Neutrophil (primary cell): Measurements from ENCODE around the gene ANXA10.

ENCODE experiments used
- H3K27ac ChIP-seq: fragments of 200-600 bp; sonication (generic); 2 replicates; pipeline ENCODE4 v1.5.1; 2016; ENCODE audit warnings: mild to moderate bottlenecking, moderate library complexity
- H3K27me3 ChIP-seq: fragments of 200-600 bp; sonication (generic); 2 replicates; pipeline ENCODE4 v1.6.0; 2016; ENCODE audit warnings: mild to moderate bottlenecking
- H3K36me3 ChIP-seq: fragments of 200-600 bp; sonication (generic); 2 replicates; pipeline ENCODE4 v1.5.1; 2017
- H3K4me1 ChIP-seq, 2 experiments: fragments of 200-600 bp in 1 of 2; sonication (generic) in 1 of 2; 1 replicate in 1 of 2; 2 replicates in 1 of 2; pipeline versions ENCODE4 v1.5.1 to v1.6.1; 2013 to 2016; ENCODE audit warnings: low read depth in 1 of 2, low read length in 1 of 2, mild to moderate bottlenecking in 1 of 2, moderate library complexity in 1 of 2; ENCODE audit not compliant: control insufficient read depth in 1 of 2, insufficient read depth in 1 of 2
- H3K4me3 ChIP-seq, 2 experiments: fragments of 200-600 bp in 1 of 2; sonication (generic) in 1 of 2; 1 replicate in 1 of 2; 2 replicates in 1 of 2; pipeline ENCODE4 v1.5.1; 2013 to 2016; ENCODE audit warnings: low read depth in 1 of 2, low read length in 1 of 2, mild to moderate bottlenecking in 1 of 2, moderate library complexity in 1 of 2
- H3K9me3 ChIP-seq: fragments of 200-600 bp; sonication (generic); 2 replicates; pipeline ENCODE4 v1.5.1; 2016
- TF ChIP-seq, protein P1 (sequence below): fragments of 200-600 bp; sonication (generic); IDR thresholded peaks from 2 replicates; pipeline ENCODE4 v1.5.1; 2016; ENCODE audit warnings: antibody characterized with exemption

ANXA10 gene

DNA sequence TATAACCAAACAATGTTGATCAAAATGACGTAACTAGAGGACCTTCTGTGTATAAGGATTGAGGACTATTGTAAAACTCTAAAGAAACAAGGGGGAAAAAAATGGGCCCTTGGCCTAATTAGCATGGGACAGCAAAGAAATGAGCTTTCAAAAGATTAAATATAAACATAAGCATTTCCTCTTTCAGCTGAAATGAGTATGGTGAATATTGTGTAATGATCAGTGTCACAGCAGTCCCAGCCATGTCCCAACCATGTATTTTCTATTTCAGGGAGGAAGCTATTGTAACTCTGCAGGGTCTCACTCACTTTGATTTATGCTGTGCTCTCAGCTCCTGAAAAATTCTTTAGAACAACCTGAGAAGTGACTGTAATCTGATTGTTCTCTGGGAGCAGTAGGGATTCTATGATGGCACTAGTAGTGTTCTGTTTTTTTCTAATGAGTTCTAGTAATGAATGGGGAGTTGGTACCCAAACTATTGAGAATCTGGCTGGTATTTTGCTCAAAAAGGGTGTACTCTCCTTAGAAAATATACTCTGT, 25.8 kb downstream of the ANXA10 start:
- H3K4me1 ChIP-seq = no peaks in the 10 kb centered on the region
- TF ChIP-seq, protein P1, sequence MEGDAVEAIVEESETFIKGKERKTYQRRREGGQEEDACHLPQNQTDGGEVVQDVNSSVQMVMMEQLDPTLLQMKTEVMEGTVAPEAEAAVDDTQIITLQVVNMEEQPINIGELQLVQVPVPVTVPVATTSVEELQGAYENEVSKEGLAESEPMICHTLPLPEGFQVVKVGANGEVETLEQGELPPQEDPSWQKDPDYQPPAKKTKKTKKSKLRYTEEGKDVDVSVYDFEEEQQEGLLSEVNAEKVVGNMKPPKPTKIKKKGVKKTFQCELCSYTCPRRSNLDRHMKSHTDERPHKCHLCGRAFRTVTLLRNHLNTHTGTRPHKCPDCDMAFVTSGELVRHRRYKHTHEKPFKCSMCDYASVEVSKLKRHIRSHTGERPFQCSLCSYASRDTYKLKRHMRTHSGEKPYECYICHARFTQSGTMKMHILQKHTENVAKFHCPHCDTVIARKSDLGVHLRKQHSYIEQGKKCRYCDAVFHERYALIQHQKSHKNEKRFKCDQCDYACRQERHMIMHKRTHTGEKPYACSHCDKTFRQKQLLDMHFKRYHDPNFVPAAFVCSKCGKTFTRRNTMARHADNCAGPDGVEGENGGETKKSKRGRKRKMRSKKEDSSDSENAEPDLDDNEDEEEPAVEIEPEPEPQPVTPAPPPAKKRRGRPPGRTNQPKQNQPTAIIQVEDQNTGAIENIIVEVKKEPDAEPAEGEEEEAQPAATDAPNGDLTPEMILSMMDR = no peak

DNA sequence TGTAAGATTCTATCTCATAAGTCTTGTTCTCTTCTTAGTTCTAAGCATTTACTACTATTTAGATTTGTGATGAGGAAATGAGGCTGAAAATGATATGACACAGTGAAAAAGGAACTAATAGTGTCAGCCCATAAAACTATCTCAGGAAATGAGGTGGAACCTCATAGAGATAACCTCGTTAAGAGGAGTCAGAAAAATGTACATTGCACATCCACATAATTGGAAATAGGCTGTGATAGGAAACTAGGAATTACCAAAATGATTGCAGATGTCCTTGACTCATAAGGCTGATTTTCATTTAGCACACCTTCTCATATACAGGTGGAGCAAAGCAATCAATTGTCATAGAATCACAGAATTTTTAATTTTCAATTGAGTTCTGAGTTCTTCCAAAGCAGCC, 26.8 kb downstream of the ANXA10 start:
- TF ChIP-seq, protein P1 = no peak

More for the DNA sequence above, 25.8 kb downstream of the ANXA10 start:
- H3K9me3 ChIP-seq = no peaks in the 10 kb centered on the region
- H3K27me3 ChIP-seq = no peaks in the 10 kb centered on the region
- no peak overlapping the region for H3K4me3 ChIP-seq
- no peaks in the 10 kb centered on the region for H3K36me3 ChIP-seq
- no peak overlapping the region for H3K27ac ChIP-seq

GRCh38 chr4:168119890-168120289, 27.6 kb downstream of the ANXA10 start:
- no peaks in the 10 kb centered on the region for H3K9me3 ChIP-seq
- no peaks in the 10 kb centered on the region for H3K4me1 ChIP-seq
- H3K4me3 ChIP-seq = no peak overlapping the region
- H3K27ac ChIP-seq = no peak overlapping the region
- TF ChIP-seq, protein P1 = no peak
- H3K36me3 ChIP-seq = no peaks in the 10 kb centered on the region
- no peaks in the 10 kb centered on the region for H3K27me3 ChIP-seq

More for the DNA sequence above, 26.8 kb downstream of the ANXA10 start:
- no peaks in the 10 kb centered on the region for H3K36me3 ChIP-seq
- no peak overlapping the region for H3K27ac ChIP-seq
- no peaks in the 10 kb centered on the region for H3K4me1 ChIP-seq
- no peak overlapping the region for H3K4me3 ChIP-seq
- no peaks in the 10 kb centered on the region for H3K9me3 ChIP-seq
- H3K27me3 ChIP-seq = no peaks in the 10 kb centered on the region

DNA sequence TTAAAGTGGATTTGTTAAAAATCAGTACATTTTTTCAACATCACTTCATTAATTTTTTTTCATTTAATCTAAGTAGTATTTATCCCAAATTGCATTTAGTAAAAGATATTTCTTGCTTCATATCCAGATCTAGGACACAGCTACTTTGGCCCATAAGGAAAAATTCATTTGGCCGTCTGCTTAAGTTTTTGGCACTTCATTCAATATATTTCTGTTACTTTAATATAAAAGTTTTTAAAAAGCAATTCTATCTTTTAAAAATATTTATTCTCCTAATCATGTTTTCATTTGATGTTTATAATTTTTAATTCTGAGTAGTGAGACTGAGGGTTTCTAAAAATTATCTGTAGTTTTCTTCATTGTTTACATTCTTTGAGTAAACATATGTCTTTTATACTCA, 28.5 kb downstream of the ANXA10 start:
- no peak overlapping the region for H3K4me3 ChIP-seq
- H3K9me3 ChIP-seq = no peaks in the 10 kb centered on the region
- H3K27ac ChIP-seq = no peak overlapping the region
- no peaks in the 10 kb centered on the region for H3K36me3 ChIP-seq
- H3K27me3 ChIP-seq = no peaks in the 10 kb centered on the region
- TF ChIP-seq, protein P1 = no peak
- H3K4me1 ChIP-seq = no peaks in the 10 kb centered on the region

GRCh38 chr4:168124008-168124641, 31.8 kb downstream of the ANXA10 start:
- Histone ChIP-seq H3K36me3 (no peaks in the 10 kb centered on the region), H3K9me3 (no peaks in the 10 kb centered on the region), H3K27me3 (no peaks in the 10 kb centered on the region), H3K27ac (no peak overlapping the region), H3K4me3 (no peak overlapping the region), H3K4me1 (no peaks in the 10 kb centered on the region)
- TF ChIP-seq, protein P1 = no peak
